AG09319 (cell line): ENCODE results near the gene TPCN1.

ENCODE experiments used
- DNase-seq: peaks from one replicate; pipeline ENCODE4 v3.0.0-alpha.2; 2010; ENCODE audit warnings: low read depth; ENCODE audit errors: extremely low read depth
- CTCF ChIP-seq: IDR thresholded peaks from 2 replicates; pipeline ENCODE4 v1.5.1; 2011; ENCODE audit warnings: low read depth, mild to moderate bottlenecking, inconsistent platforms, low read length, moderate library complexity

The TPCN1 gene

GRCh38 chr12:113260636-113261300, 39.5 kb downstream of the TPCN1 start:
- no peak for DNase-seq
- TF ChIP-seq CTCF: no peak

GRCh38 chr12:113261847-113262470, 40.7 kb downstream of the TPCN1 start:
- no peak for TF ChIP-seq CTCF
- DNase-seq: no peak

- TF ChIP-seq CTCF: no peak
- no peak for DNase-seq
Observed at GRCh38 chr12:113262710-113263109, 41.4 kb downstream of the TPCN1 start.

GRCh38 chr12:113263431-113263963, 42.2 kb downstream of the TPCN1 start:
- DNase-seq: no peak
- TF ChIP-seq CTCF: no peak

GRCh38 chr12:113266106-113266895, 45.0 kb downstream of the TPCN1 start:
- no peak for DNase-seq
- TF ChIP-seq CTCF: no peak

GRCh38 chr12:113267621-113268020, 46.4 kb downstream of the TPCN1 start:
- no peak for TF ChIP-seq CTCF
- DNase-seq: no peak

GRCh38 chr12:113268136-113268535, 46.9 kb downstream of the TPCN1 start:
- no peak for TF ChIP-seq CTCF
- no peak for DNase-seq
